PC-9 (cell line): ENCODE measurements around the gene SH3PXD2A. TPM values are rescaled to one million over a fixed set of nuclear protein-coding genes. Genes with fewer than 3 reads are reported as not detected.
A peak's percentile ranks its signal among the peaks of the same experiment; 100 is the strongest.

Experiments
- BruUV-seq: library from RNA; stranded (reverse); fragments of 400-500 nt; replicated peaks from 2 replicates; lab custom pipeline; 2021; lab: Mats Ljungman, UMichigan
- CTCF ChIA-PET: fragments of 300-600 bp; sonication (Branson Sonifier 250); formaldehyde crosslinking; loops from one replicate; lab custom pipeline; 2022; ENCODE audit warnings: antibody characterized with exemption; lab: Charles Lee
- POLR2A ChIA-PET: fragments of 300-600 bp; sonication (Branson Sonifier 250); formaldehyde crosslinking; loops from one replicate; lab custom pipeline; 2022; ENCODE audit warnings: antibody characterized with exemption; ENCODE audit not compliant: unreplicated experiment; lab: Charles Lee
- DNase-seq, 2 experiments: peaks; one replicate each; pipeline versions ENCODE4 v3.0.0 to v3.0.0-alpha.2; 2015 to 2022; ENCODE audit warnings: mixed read lengths in 1 of 2
- H2AFZ ChIP-seq: fragments of 200-600 bp; sonication (generic); 2 replicates; pipeline ENCODE4 v1.8.1; 2017; ENCODE audit warnings: antibody characterized with exemption
- H3F3A ChIP-seq: fragments of 200-600 bp; sonication (generic); 2 replicates; pipeline ENCODE4 v1.8.1; 2017; ENCODE audit warnings: antibody characterized with exemption, mild to moderate bottlenecking, low read depth; ENCODE audit not compliant: insufficient read depth
- H3K27ac ChIP-seq: fragments of 200-600 bp; sonication (generic); 2 replicates; pipeline ENCODE4 v1.6.1; 2016; ENCODE audit warnings: mixed run types
- H3K27me3 ChIP-seq: fragments of 200-600 bp; sonication (generic); 2 replicates; pipeline ENCODE4 v1.6.1; 2016; ENCODE audit warnings: low read depth, mixed run types; ENCODE audit not compliant: insufficient read depth
- H3K36me3 ChIP-seq: fragments of 200-600 bp; sonication (generic); 2 replicates; pipeline ENCODE4 v1.6.1; 2016; ENCODE audit warnings: low read depth, mixed run types
- H3K4me1 ChIP-seq: fragments of 200-600 bp; sonication (generic); replicated peaks from 2 replicates; pipeline ENCODE4 v1.6.1; 2016; ENCODE audit warnings: mixed run types; ENCODE audit not compliant: insufficient read depth
- H3K4me2 ChIP-seq: fragments of 200-600 bp; sonication (generic); 2 replicates; pipeline ENCODE4 v1.6.1; 2017; ENCODE audit warnings: mixed run types
- H3K4me3 ChIP-seq: fragments of 200-600 bp; sonication (generic); 2 replicates; pipeline ENCODE4 v1.6.1; 2016; ENCODE audit warnings: mixed run types
- H3K79me2 ChIP-seq: fragments of 200-600 bp; sonication (generic); 2 replicates; pipeline ENCODE4 v1.6.1; 2017; ENCODE audit warnings: low read depth, mixed run types
- H3K9me2 ChIP-seq: fragments of 200-600 bp; sonication (generic); 2 replicates; pipeline ENCODE4 v1.8.1; 2017; ENCODE audit warnings: mild to moderate bottlenecking; ENCODE audit not compliant: insufficient read depth
- H3K9me3 ChIP-seq: fragments of 200-600 bp; sonication (generic); 2 replicates; pipeline ENCODE4 v1.8.1; 2016; ENCODE audit warnings: low read depth; ENCODE audit not compliant: insufficient read depth
- H4K20me1 ChIP-seq: fragments of 200-600 bp; sonication (generic); 2 replicates; pipeline ENCODE4 v1.8.1; 2017; ENCODE audit not compliant: insufficient read depth
- CTCF ChIP-seq: fragments of 200-600 bp; sonication (generic); conservative IDR thresholded peaks from 2 replicates; pipeline ENCODE4 v1.6.1; 2017; ENCODE audit warnings: mixed run types, antibody characterized with exemption, mild to moderate bottlenecking, moderate library complexity
- EZH2 ChIP-seq: fragments of 200-600 bp; sonication (generic); IDR thresholded peaks from 2 replicates; pipeline ENCODE4 v1.8.0; 2017; ENCODE audit warnings: antibody characterized with exemption, low read depth
- intact Hi-C: fragments of 100-400 bp; cut with micrococcal nuclease; formaldehyde crosslinking; loops from one replicate; pipeline ENCODE4 v1.10.0; 2022; ENCODE audit not compliant: unreplicated experiment
- total RNA-seq: library from RNA; stranded (reverse); gene quantifications from 2 replicates; pipeline ENCODE4 v1.2.3, GENCODE V29; 2021

The SH3PXD2A gene
- total RNA-seq, 1 experiment from 2014 or later = 12.5 TPM

GRCh38 chr10:103548581-103549348 lies 306.6 kb downstream of the SH3PXD2A start:
- Histone ChIP-seq H3F3A (no peaks in the 10 kb centered on the region), H3K79me2 (no peaks in the 10 kb centered on the region), H3K36me3 (no peaks in the 10 kb centered on the region), H3K27me3 (no peaks in the 10 kb centered on the region), H3K9me3 (no peaks in the 10 kb centered on the region), H3K4me3 (no peak overlapping the region), H3K9me2 (no peaks in the 10 kb centered on the region), H3K4me2 (0 out of 2 replicates have a peak overlapping the region, but pooled peaks have one; percentile 6), H2AFZ (no peak overlapping the region), H4K20me1 (no peaks in the 10 kb centered on the region), H3K4me1 (peaks cover 21% of the 10 kb centered on the region), H3K27ac (no peak overlapping the region)
- ChIA-PET POLR2A (no interaction called here), CTCF (no interaction called here)
- TF ChIP-seq EZH2 (no peak), CTCF (no peak)
- intact Hi-C loops = loop anchor here (10.0 kb wide), 1 partner anchor 54 kb away; the partner anchor contains the start of gene NEURL1
- BruUV-seq = no TSS peak
- no peak for DNase-seq

- intact Hi-C loops = loop anchor here (10.0 kb wide), 1 partner anchor 53 kb away; the partner anchor contains the start of gene NEURL1
- Histone ChIP-seq H3K4me3 (no peak overlapping the region), H3K36me3 (no peaks in the 10 kb centered on the region), H3K27ac (no peak overlapping the region), H3K4me1 (peaks cover 21% of the 10 kb centered on the region), H3K4me2 (no peak overlapping the region), H3K27me3 (no peaks in the 10 kb centered on the region), H4K20me1 (no peaks in the 10 kb centered on the region), H3K79me2 (no peaks in the 10 kb centered on the region), H3K9me3 (no peaks in the 10 kb centered on the region), H3F3A (no peaks in the 10 kb centered on the region), H2AFZ (no peak overlapping the region), H3K9me2 (no peaks in the 10 kb centered on the region)
- DNase-seq = no peak
- CTCF ChIA-PET = interaction anchor here (0.6 kb wide), 1 partner anchor 96 kb away, joined by 3 read pairs; no protein-coding TSS in a partner anchor
- POLR2A ChIA-PET = no interaction called here
- no peak for TF ChIP-seq EZH2
- no TSS peak for BruUV-seq
These were observed 307.4 kb downstream of the SH3PXD2A start for GRCh38 chr10:103548006-103548405.

- H3K9me2 ChIP-seq = no peaks in the 10 kb centered on the region
- intact Hi-C loops = loop anchor here (10.0 kb wide), 1 partner anchor 53 kb away; the partner anchor contains the start of gene NEURL1
- no peak for DNase-seq
- H3K9me3 ChIP-seq = no peaks in the 10 kb centered on the region
- no peak overlapping the region for H2AFZ ChIP-seq
- BruUV-seq = no TSS peak
- no peaks in the 10 kb centered on the region for H3K79me2 ChIP-seq
- no peaks in the 10 kb centered on the region for H3K36me3 ChIP-seq
- no peaks in the 10 kb centered on the region for H3K27me3 ChIP-seq
- CTCF ChIA-PET = interaction anchor here (0.6 kb wide), 1 partner anchor 97 kb away, joined by 3 read pairs; no protein-coding TSS in a partner anchor
- POLR2A ChIA-PET = no interaction called here
- H4K20me1 ChIP-seq = no peaks in the 10 kb centered on the region
- peaks cover 21% of the 10 kb centered on the region for H3K4me1 ChIP-seq
- no peak overlapping the region for H3K4me2 ChIP-seq
- no peak for TF ChIP-seq EZH2
- TF ChIP-seq CTCF = no peak
- no peak overlapping the region for H3K4me3 ChIP-seq
- no peaks in the 10 kb centered on the region for H3F3A ChIP-seq
- no peak overlapping the region for H3K27ac ChIP-seq
These were observed 307.9 kb downstream of the SH3PXD2A start for GRCh38 chr10:103547391-103547946.
